Right lobe of liver (tissue), 6 donors: ENCODE results near the gene UBE2K. TPM values are rescaled to one million over a fixed set of nuclear protein-coding genes. Genes with fewer than 3 reads are reported as not detected.

Experiments used
- ATAC-seq, 4 donors: fragments of 200-7000 bp; cut with Tn5 transposase; one replicate each; pipeline ENCODE4 v1.9.1; 2020; ENCODE audit warnings: mild to moderate bottlenecking in 4 of 4, moderate library complexity in 4 of 4
- DNase-seq, 3 donors: peaks; one replicate each; pipeline ENCODE4 v3.0.0-alpha.2; 2020
- H3K27ac ChIP-seq, 3 donors: fragments of 200-600 bp; one replicate each; pipeline ENCODE4 v1.8.0; 2022
- H3K27me3 ChIP-seq, 2 donors: fragments of 200-600 bp; one replicate each; pipeline ENCODE4 v1.8.0; 2022
- H3K36me3 ChIP-seq, 4 donors: fragments of 200-600 bp; sonication (generic) in 1 of 4; one replicate each; pipeline versions ENCODE4 v1.5.1 to v1.8.0; 2017 to 2022; ENCODE audit warnings: control low read depth in 1 of 4
- H3K4me1 ChIP-seq, 4 donors: fragments of 200-600 bp; sonication (generic) in 1 of 4; one replicate each; pipeline versions ENCODE4 v1.5.1 to v1.8.0; 2017 to 2022; ENCODE audit warnings: control low read depth in 1 of 4
- H3K4me3 ChIP-seq, 3 donors: fragments of 200-600 bp; one replicate each; pipeline ENCODE4 v1.8.0; 2022
- H3K9me3 ChIP-seq, 4 donors: fragments of 200-600 bp; sonication (generic) in 1 of 4; one replicate each; pipeline versions ENCODE4 v1.5.1 to v1.8.0; 2017 to 2022; ENCODE audit warnings: control low read depth in 1 of 4
- POLR2A ChIP-seq: fragments of 450-650 bp; IDR thresholded peaks from one replicate; pipeline ENCODE4 v1.6.1; 2017; ENCODE audit warnings: antibody characterized with exemption, mild to moderate bottlenecking
- WGBS: methylation state at CpG from one replicate; pipeline ENCODE4 v1.1.6; 2018; ENCODE audit warnings: low coverage, low lambda C conversion rate; ENCODE audit not compliant: insufficient coverage; ENCODE audit errors: missing lambda C conversion rate; 5-methylcytosine and 5-hydroxymethylcytosine counted together
- intact Hi-C, 2 donors: fragments of 100-400 bp; cut with DNase I; formaldehyde crosslinking; loops; one replicate each; pipeline versions ENCODE4 v1.11.2 to v1.14.1; 2022
- total RNA-seq, 6 experiments: library from RNA; depleted of rRNA in 2 of 6; stranded (reverse); fragments of >200 nt in 2 of 6; fragmentation: NEBNext Ultra II Directional in 3 of 6; extraction: Animal tissue kit (Norgen Biotek cat#: 25700) in 3 of 6; gene quantifications; one replicate each; pipeline versions ENCODE4 v1.1.0 to v1.2.4, GENCODE V29; 2016 to 2023
- TF ChIP-seq, protein P1 (sequence below), 4 donors: fragments of 200-600 bp in 3 of 4; fragments of 450-650 bp in 1 of 4; IDR thresholded peaks; one replicate each; pipeline versions ENCODE4 v1.5.1 to v1.8.0; 2016 to 2022; ENCODE audit warnings: antibody characterized with exemption in 4 of 4, mild to moderate bottlenecking in 2 of 4
- donor health status: DM: no; HTN: yes; CAD: no.
- donor health status: DM: no; HTN: no; CAD: no.
- donor health status: DM: no; HTN: no; CAD: no.
- donor health status: DM: no; HTN: yes; CAD: no.
- donor health status: DM: no; HTN: yes; CAD: no.

Gene UBE2K
- total RNA-seq, 6 experiments from 2014 or later: 20.5 to 54.8 (median 44.0) TPM

DNA sequence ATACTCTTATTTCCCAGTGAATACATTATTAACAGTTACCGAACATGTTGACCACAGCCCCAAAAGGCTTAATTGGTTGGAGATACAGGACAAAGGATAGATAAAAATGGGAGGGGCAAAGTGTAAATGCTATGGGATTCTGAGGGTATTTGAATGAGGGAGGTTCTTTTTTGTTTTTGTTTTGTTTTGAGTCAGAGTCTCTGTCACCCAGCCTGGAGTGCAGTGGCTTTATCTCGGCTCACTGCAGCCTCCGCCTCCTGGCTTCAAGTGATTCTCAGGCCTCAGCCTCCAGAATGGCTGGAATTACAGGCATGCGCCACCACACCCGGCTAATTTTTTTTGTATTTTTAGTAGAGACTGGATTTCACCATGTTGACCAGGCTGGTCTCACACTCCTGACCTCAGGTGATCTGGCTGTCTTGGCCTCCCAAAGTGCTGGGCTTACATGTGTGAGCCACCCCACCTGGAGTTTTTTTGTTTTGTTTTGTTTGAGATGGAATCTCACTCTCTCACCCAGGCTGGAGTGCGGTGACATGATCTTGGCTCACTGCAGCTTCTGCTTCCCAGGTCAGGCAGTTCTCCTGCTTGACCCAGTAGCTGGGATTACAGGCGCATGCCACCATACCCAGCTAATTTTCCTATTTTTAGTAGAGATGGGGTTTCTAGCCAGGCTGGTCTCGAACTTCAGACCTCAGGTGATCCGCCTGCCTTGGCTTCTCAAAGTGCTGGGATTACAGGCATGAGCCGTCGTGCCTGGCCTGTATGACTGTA is 9.0 kb downstream of the UBE2K start:
- WGBS: 77% methylated on average over 9 of the region's 11 CpGs

DNA sequence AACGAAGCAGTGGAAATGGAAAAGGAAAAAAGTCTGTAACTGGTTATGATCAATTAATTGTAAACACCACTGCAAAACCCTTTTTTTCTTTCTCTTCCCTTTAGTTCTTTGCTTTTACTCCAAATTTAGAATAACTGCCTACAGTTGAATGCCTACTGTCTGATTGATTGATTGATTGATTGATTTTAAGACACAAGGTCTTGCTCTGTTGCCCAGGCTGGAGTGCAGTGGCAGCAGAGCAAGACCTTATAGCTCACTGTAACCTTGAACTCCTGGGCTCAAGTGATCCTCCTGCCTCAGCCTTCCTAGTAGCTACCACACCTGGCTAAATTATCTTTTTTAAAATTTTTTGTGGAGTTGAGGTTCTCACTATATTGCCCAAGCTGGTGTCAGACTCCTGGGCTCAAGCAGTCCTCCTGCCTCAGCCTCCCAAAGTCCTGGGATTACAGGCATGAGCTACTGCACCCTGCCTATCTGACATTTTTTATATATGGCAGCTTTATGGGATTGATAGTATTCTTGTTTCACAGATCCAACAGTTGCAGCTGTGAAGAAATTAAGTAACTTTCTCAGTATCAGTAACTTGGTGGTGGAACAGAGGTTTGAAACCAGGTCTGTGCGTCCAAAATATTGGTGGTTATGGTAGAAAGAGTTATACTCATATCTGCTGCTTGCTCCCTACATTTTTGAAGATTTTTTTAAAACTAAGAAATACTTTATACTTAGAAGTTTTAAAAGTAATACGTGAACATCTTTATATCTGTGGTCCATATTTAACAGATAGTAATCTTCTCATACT is 12.4 kb downstream of the UBE2K start:
- intact Hi-C loops: no loop called here
- 68% methylated on average over 3 of the region's 3 CpGs for WGBS
- no peak for ATAC-seq
- no peak for DNase-seq
- Histone ChIP-seq H3K27ac (no peak overlapping the region), H3K27me3 (no peaks in the 10 kb centered on the region), H3K9me3 (no peaks in the 10 kb centered on the region), H3K36me3 (no peaks in the 10 kb centered on the region), H3K4me3 (no peak overlapping the region), H3K4me1 (peaks cover 0 to 33% (median 6%) of the 10 kb centered on the region in 4 donors)
- no peak for TF ChIP-seq POLR2A
- TF ChIP-seq, protein P1, sequence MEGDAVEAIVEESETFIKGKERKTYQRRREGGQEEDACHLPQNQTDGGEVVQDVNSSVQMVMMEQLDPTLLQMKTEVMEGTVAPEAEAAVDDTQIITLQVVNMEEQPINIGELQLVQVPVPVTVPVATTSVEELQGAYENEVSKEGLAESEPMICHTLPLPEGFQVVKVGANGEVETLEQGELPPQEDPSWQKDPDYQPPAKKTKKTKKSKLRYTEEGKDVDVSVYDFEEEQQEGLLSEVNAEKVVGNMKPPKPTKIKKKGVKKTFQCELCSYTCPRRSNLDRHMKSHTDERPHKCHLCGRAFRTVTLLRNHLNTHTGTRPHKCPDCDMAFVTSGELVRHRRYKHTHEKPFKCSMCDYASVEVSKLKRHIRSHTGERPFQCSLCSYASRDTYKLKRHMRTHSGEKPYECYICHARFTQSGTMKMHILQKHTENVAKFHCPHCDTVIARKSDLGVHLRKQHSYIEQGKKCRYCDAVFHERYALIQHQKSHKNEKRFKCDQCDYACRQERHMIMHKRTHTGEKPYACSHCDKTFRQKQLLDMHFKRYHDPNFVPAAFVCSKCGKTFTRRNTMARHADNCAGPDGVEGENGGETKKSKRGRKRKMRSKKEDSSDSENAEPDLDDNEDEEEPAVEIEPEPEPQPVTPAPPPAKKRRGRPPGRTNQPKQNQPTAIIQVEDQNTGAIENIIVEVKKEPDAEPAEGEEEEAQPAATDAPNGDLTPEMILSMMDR (IDR thresholded peaks at IDR 0.05): no peak

More for the DNA sequence above, 9.0 kb downstream of the UBE2K start:
- Histone ChIP-seq H3K27ac (no peak overlapping the region), H3K9me3 (no peaks in the 10 kb centered on the region), H3K4me1 (peaks cover 0 to 23% (median 4%) of the 10 kb centered on the region in 4 donors), H3K27me3 (no peaks in the 10 kb centered on the region), H3K4me3 (no peak overlapping the region), H3K36me3 (peaks cover 0 to 2% (median 0%) of the 10 kb centered on the region in 4 donors)
- ATAC-seq (peak in 2 of 4 donors; percentile 13 to 14), DNase-seq (peak in 1 of 3 donors; percentile 25)
- TF ChIP-seq, protein P1 (IDR thresholded peaks at IDR 0.05): no peak
- no peak for TF ChIP-seq POLR2A
- intact Hi-C loops: loop anchor here (10.0 kb wide), 1 partner anchor 268 kb away; the partner anchor contains the start of gene PDS5A (in 2 of the 2)

DNA sequence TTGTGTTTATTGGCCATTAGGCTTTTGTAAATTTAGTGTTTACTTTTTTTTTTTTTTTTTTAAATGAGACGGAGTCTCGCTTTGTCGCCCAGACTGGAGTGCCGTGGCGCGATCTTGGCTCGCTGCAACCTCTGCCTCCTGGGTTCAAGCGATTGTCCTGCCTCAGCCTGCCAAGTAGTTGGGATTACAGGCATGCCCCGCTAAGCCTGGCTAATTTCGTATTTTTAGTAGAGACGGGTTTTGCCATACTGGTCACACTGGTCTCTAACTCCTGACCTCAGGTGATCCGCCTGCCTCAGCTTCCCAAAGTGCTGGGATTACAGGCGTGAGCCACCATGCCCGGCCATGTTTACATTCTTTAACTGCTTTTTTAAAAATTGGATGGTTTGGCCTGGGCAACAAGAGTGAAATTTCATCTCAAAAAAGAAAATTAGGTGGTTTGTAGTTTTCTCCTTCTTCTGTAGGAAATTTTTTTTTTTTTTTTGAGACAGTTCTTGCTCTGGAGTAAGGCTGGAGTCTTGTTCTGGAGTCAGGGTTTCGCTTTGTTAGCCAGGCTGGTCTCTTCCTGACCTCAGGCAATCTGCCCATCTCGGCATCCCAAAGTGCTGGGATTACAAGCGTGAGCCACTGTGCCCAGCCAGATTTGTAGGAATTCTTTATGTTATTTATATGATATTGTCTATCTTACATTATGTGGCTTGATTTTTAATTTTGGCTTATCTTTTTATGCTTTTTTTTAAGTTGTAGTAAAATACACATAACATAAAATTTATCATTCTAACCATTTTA is 15.1 kb downstream of the UBE2K start:
- Histone ChIP-seq H3K4me1 (peaks cover 0 to 23% (median 2%) of the 10 kb centered on the region in 4 donors), H3K36me3 (no peaks in the 10 kb centered on the region), H3K27ac (no peak overlapping the region), H3K4me3 (no peak overlapping the region), H3K27me3 (no peaks in the 10 kb centered on the region), H3K9me3 (no peaks in the 10 kb centered on the region)
- ATAC-seq (peak; percentile 49 to 64 (median 62)), DNase-seq (peak in 1 of 3 donors; percentile 52)
- TF ChIP-seq, protein P1 (IDR thresholded peaks at IDR 0.05): no peak
- no peak for TF ChIP-seq POLR2A
- 86% methylated on average over 17 of the region's 17 CpGs for WGBS
- intact Hi-C loops: no loop called here

DNA sequence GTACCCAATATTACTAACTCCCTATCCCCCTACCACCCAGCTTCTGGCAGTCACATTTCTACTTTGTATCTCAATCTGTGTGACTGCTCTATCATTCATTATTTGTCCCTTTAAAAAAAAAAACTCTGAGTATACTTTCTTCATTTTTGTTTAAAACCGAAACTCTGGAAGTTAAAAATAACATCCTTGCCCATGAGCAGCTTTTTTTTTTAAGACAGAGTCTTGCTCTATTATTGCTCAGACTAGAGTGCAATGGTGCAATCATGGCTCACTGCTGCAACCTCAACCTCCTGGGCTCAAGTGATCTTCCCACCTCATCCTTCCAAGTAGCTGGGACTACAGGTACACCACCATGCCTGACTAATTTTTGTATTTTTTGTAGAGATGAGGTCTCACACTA is 15.8 kb downstream of the UBE2K start:
- peaks cover 0 to 22% (median 2%) of the 10 kb centered on the region in 4 donors for H3K4me1 ChIP-seq
- no peak overlapping the region for H3K4me3 ChIP-seq
- no peaks in the 10 kb centered on the region for H3K27me3 ChIP-seq
- intact Hi-C loops: no loop called here
- no peak for DNase-seq
- 43% methylated on average over 1 of the region's 1 CpG for WGBS
- TF ChIP-seq, protein P1 (IDR thresholded peaks at IDR 0.05): no peak
- no peak for TF ChIP-seq POLR2A
- no peaks in the 10 kb centered on the region for H3K9me3 ChIP-seq
- peak in 2 of 4 donors; percentile 35 to 49 for ATAC-seq
- no peaks in the 10 kb centered on the region for H3K36me3 ChIP-seq
- H3K27ac ChIP-seq: no peak overlapping the region
